Astrocyte of the spinal cord (primary cell): ENCODE results near the gene TRIO.

Experiments used
- DNase-seq: peaks from one replicate; pipeline ENCODE4 v3.0.0; 2011; ENCODE audit warnings: low read depth, low spot score
- H3K4me3 ChIP-seq: 2 replicates; pipeline ENCODE4 v1.5.1; 2011; ENCODE audit warnings: low read depth, mild to moderate bottlenecking, low read length, moderate library complexity
- in situ Hi-C: cut with HindIII; loops from 2 replicates; pipeline ENCODE4 v1.10.0; 2017; ENCODE audit warnings: low sequenced_read_pairs
- TF ChIP-seq, protein P1 (sequence below): IDR thresholded peaks from 2 replicates; pipeline ENCODE4 v1.5.1; 2012; ENCODE audit warnings: low read depth, mild to moderate bottlenecking, low read length, inconsistent platforms

The TRIO gene

DNA sequence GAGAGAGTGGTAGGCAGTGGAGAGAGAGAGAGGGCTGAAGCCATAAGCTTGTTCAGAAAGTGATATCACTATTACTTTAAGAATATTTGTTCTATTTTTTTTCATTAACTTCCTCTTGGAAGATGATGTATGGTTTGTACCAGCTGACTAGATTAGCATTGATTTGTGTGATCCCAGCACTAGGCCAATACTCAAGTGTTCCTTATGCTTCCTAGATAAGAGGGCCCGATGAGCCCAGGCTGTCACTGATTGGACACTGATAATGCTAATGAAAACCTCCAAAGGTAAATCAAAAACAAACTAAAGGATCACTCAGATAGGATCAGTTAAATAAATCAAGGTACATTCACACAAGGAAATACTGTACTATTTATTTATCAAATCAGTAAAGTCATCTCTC is 385.8 kb downstream of the TRIO start:
- no peak overlapping the region for H3K4me3 ChIP-seq
- DNase-seq: no peak
- TF ChIP-seq, protein P1, sequence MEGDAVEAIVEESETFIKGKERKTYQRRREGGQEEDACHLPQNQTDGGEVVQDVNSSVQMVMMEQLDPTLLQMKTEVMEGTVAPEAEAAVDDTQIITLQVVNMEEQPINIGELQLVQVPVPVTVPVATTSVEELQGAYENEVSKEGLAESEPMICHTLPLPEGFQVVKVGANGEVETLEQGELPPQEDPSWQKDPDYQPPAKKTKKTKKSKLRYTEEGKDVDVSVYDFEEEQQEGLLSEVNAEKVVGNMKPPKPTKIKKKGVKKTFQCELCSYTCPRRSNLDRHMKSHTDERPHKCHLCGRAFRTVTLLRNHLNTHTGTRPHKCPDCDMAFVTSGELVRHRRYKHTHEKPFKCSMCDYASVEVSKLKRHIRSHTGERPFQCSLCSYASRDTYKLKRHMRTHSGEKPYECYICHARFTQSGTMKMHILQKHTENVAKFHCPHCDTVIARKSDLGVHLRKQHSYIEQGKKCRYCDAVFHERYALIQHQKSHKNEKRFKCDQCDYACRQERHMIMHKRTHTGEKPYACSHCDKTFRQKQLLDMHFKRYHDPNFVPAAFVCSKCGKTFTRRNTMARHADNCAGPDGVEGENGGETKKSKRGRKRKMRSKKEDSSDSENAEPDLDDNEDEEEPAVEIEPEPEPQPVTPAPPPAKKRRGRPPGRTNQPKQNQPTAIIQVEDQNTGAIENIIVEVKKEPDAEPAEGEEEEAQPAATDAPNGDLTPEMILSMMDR: no peak
- in situ Hi-C loops: no loop called here

DNA sequence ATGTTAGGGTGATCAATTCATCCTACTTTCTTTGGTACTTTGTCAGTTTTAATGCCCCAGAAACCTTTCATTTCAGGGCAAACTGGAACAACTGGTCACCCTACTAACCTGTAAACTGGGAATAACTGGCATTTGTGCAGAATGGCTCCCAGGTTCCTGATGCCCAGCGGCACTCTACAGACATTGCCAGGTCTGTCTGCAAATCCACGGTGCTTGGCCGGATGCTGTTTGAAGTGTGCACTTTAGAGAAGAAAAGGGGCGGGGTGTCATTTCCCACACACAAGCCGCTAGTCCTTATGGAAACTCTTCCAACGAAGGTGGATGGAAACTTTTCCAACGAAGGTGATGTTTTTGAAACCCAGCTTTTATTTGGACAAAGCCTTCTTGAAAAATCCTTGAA is 388.5 kb downstream of the TRIO start:
- TF ChIP-seq, protein P1: no peak
- in situ Hi-C loops: no loop called here
- H3K4me3 ChIP-seq: no peak overlapping the region
- no peak for DNase-seq

DNA sequence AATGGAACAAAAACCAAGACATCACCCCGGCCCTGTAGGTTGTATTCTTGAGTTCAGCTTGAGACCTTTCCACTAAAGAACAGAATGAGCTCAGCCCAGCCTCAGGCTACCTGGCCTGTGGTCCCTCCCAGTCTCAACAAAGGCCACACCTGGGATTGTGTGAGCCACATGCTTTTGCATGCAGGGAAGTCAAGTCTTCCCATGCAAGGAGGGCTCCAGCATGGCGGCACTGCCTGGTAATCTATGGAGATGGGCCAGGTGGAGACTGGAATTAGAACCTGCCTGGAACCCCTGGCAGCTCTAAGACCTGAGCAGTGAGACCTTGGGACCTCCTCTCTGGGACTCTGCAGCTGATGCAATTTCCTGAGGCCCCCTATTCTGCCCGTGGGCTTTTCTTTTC is 389.0 kb downstream of the TRIO start:
- in situ Hi-C loops: no loop called here
- TF ChIP-seq, protein P1: no peak
- DNase-seq: no peak

DNA sequence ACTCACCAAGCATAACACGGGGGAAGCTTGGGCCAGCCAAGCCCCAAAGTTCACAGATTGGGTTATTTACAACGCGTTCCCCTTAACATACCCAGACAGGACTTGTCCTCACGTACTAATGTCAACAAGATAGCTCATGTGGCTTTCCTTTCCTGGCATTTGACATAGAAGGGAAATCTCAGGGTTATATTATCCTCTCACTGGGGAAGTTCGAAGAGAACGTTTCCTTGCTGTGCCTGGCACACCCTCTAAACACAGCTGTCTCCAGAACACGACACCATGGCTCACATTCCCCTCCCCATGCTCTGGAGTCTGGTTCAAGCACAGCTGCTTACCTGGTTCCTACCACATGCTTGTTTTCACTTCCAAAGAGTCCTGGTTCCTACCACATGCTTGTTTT is 391.6 kb downstream of the TRIO start:
- no peak overlapping the region for H3K4me3 ChIP-seq
- in situ Hi-C loops: no loop called here
- no peak for DNase-seq
- TF ChIP-seq, protein P1: no peak

More for the DNA sequence above, 389.0 kb downstream of the TRIO start:
- H3K4me3 ChIP-seq: no peak overlapping the region

DNA sequence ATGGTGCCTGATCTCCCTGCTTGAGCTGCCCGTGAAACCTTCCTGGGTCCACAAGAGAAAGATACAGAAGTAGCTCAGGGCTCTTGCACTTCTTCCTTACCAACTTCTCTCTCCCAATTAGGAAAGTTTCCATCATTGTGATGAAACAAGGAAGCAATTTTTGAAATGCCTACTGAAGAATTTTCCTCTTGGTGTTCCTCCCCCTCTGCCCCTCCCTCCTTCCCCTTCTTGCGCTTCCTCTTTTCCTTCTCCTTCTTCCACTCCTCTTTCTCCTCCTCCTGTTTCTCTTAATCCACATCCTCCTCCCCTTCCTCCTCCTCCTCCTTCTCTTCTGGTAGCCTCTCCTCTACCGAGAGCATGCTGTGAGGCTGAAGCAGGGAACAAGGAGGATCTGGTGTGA is 402.2 kb downstream of the TRIO start:
- in situ Hi-C loops: no loop called here
- no peak for DNase-seq
- TF ChIP-seq, protein P1: no peak
- H3K4me3 ChIP-seq: no peak overlapping the region

DNA sequence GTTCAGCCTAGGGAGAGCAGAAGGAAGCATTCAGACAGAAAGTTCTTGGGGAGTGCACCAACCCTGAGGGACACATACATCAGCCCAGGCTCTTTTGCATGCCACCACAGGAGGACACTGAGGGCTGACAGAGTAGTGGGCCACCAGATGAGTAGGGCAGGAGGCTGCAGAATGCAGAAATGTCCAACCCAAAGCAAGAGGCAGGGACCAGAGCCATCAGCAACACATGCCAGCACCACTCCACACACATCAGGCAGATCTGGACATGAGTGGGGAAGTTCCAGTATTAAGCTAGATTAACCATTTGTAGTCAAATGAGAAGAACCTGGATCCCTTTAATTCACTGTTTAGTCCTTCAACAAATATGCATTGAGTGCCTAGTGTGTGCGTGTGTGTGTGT is 402.7 kb downstream of the TRIO start:
- no peak for DNase-seq
- in situ Hi-C loops: no loop called here
- TF ChIP-seq, protein P1: no peak
- H3K4me3 ChIP-seq: no peak overlapping the region

DNA sequence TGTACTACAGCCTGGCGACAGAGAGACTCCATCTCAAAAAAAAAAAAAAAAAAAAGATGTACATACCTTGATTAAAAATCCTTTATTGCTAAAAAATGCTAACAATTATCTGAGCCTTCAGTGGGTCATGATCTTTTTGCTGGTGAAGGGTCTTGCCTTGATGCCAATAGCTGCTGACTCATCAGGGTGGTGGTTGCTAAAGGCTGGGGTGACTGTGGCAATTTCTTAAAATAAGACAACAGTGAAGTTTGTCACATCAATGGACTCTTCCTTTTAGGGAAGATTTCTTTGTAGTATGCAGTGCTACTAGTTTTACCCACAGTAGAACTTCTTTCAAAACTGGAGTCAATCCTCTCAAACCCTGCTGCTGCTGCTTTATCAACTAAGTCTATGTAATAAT is 404.5 kb downstream of the TRIO start:
- DNase-seq: no peak
- in situ Hi-C loops: no loop called here
- no peak overlapping the region for H3K4me3 ChIP-seq
- TF ChIP-seq, protein P1: no peak
